ENCODE results near the gene MLXIP.
"Not testable (repeated sequence)": the region's sequence is repeated elsewhere in the genome, so short reads cannot be mapped to it uniquely, and the experiment has no call there.

MLXIP gene

DNA sequence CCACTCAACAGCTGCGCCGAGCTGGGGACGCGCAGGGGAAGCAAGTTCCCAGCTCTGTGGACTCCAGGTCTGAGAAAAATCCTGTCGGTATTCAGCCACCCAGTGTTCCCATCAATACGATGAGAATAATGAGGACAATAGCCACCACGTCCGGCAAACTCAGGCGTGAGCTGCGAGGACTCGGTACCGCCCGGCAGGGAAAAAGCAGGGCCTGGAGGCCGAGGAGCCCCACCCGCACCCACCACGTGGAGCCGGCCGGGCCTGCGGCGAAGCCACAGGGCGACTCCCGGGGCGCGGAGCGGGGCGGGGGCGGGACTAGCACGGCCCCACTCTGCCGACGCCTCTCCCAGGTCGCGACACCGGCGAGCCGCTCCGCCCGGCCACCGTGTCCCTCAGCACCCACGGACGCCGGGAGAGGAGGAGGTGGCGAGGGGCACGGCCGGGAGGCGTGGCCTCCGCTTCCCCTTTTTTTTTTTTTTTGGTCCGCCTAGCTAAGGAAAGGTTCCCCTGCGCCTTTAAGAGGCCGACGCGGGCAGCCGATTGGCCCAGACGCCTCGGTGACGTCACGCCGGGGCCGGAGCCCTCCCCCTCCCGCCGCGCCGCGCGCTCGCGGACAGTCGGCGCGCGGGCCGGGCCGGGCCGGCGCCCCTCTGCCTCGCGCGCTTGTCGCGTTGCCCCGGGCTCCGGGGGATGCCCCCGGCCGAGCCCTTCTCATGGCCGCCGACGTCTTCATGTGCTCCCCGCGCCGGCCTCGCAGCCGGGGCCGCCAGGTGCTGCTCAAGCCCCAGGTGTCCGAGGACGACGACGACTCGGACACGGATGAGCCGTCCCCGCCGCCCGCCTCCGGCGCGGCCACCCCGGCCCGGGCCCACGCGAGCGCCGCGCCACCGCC, at the start of gene MLXIP:
Gene MLXIP (plus strand): TSS at position 616 of the 892 bp plus-strand sequence. CDS start 98 bp downstream, at position 714.
- Mint-ChIP-seq H3K27ac (peak within 1 kb of the TSS; percentile 91), H3K36me3 (ENCODE audit: low read depth) (peaks cover 27% of the 10 kb centered on the region), H3K9me3 (no peaks in the 10 kb centered on the region), H3K27me3 (no peaks in the 10 kb centered on the region), H3K4me1 (ENCODE audit: low read depth) (peaks cover 60% of the 10 kb centered on the region), H3K4me3 (peak within 1 kb of the TSS; percentile 91)
- DNase-seq = peak; percentile 92

GRCh38 chr12:122028905-122029560, 49.5 kb upstream of the MLXIP start:
- H3K36me3 Mint-ChIP-seq (ENCODE audit: low read depth) = no peaks in the 10 kb centered on the region
- no peak overlapping the region for H3K4me3 Mint-ChIP-seq
- DNase-seq = peak; percentile 67
- H3K27ac Mint-ChIP-seq = peak overlapping the region; percentile 63
- H3K9me3 Mint-ChIP-seq = no peaks in the 10 kb centered on the region
- H3K27me3 Mint-ChIP-seq = peaks cover 15% of the 10 kb centered on the region
- peaks cover 16% of the 10 kb centered on the region for H3K4me1 Mint-ChIP-seq (ENCODE audit: low read depth)

DNA sequence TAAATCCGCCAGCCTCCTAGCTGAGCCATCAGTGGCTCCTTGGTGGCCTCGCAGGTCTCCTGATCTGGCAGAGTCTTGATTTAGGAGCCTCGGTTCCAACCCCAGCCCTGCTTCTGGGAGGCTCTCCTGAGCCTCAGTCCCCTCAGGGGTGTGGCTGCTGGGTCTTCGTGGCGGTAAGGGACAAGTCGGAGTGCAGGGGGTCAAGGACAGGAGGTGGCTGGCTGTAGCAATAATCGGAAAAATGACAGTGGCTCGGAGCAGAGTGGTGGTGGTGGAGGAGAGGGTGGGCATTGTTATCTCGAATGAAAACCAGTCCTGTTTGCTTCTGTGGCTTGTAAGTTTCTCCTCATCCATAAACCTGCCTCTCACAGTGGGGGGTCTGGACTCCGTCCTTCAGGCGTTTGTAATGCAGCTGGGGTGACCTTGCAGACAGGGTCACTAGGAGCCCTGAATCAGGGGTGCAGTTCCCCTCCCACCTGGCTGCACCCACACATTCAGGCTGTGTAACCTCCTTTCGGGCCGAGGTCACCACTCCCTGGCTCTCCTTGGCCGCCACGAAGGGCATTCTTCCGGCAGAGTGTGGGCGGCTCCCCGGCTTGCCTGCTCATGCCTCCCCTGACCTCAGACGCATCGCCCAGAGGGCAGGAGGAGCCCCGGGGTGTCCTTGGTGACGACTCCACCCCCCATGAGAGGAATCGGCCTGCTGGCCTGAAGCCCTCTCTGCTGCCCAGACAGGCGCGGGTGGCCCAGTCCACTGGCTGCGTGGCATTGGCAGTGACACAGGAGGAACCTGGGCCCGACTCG, 48.7 kb upstream of the MLXIP start:
- no peaks in the 10 kb centered on the region for H3K9me3 Mint-ChIP-seq
- no peak for DNase-seq
- no peak overlapping the region for H3K4me3 Mint-ChIP-seq
- H3K36me3 Mint-ChIP-seq (ENCODE audit: low read depth) = peaks cover 2% of the 10 kb centered on the region
- H3K27me3 Mint-ChIP-seq = peaks cover 15% of the 10 kb centered on the region
- peak overlapping the region; percentile 55 for H3K27ac Mint-ChIP-seq
- peaks cover 16% of the 10 kb centered on the region for H3K4me1 Mint-ChIP-seq (ENCODE audit: low read depth)

- H3K27me3 Mint-ChIP-seq = peaks cover 15% of the 10 kb centered on the region
- peaks cover 8% of the 10 kb centered on the region for H3K36me3 Mint-ChIP-seq (ENCODE audit: low read depth)
- peaks cover 16% of the 10 kb centered on the region for H3K4me1 Mint-ChIP-seq (ENCODE audit: low read depth)
- no peak overlapping the region for H3K27ac Mint-ChIP-seq
- no peaks in the 10 kb centered on the region for H3K9me3 Mint-ChIP-seq
- DNase-seq = no peak
- H3K4me3 Mint-ChIP-seq = no peak overlapping the region
Observed at GRCh38 chr12:122030424-122031035, 48.0 kb upstream of the MLXIP start.

DNA sequence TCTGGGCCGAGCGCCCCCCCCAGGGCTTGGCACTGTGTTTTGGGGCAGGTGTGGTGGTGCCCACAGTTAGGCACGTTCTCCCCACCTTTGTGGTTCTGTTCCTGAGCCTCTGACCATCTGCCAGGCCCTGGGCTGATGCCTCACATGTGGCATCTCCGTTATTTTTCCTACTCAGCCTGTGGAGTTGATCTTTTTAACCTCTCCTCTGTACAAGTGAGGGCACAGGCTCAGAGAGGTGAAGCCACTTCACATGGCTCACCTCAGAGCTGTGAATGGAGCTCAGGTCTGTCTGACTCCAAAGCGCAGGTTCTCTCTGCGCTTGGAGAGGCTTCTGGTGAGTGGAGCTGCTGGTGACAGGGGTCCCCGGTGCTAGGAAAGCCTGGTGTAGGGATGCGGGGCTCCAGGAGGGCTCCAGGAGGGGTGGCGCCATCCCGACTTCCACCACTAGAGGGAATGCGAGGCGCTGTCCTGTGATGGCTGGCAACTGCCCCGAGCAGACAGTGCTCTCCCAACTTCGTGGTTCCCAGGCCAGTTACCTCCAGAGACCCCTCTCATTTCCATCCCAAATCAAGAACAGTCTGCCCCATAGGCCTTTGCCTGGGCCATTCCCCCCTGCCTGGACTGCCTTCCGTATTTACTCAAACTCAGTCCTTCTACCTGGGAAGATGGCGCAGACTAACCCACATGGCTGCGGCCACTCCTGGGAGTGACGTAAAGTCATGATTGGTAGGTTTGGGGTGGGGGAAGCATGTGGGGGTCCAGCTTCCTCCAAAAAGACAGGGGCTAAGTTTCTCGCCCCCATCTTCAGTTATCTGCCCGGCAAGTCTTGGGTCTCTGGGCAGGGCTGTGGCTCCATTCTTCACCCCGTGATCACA, 47.0 kb upstream of the MLXIP start:
- DNase-seq = peak; percentile 78
- no peak overlapping the region for H3K27ac Mint-ChIP-seq
- peaks cover 15% of the 10 kb centered on the region for H3K27me3 Mint-ChIP-seq
- H3K4me1 Mint-ChIP-seq (ENCODE audit: low read depth) = peaks cover 16% of the 10 kb centered on the region
- no peak overlapping the region for H3K4me3 Mint-ChIP-seq
- H3K9me3 Mint-ChIP-seq = no peaks in the 10 kb centered on the region
- H3K36me3 Mint-ChIP-seq (ENCODE audit: low read depth) = peaks cover 13% of the 10 kb centered on the region

GRCh38 chr12:122032580-122032979, 46.0 kb upstream of the MLXIP start:
- no peak for DNase-seq
- H3K9me3 Mint-ChIP-seq = no peaks in the 10 kb centered on the region
- peaks cover 17% of the 10 kb centered on the region for H3K36me3 Mint-ChIP-seq (ENCODE audit: low read depth)
- no peak overlapping the region for H3K27ac Mint-ChIP-seq
- peaks cover 11% of the 10 kb centered on the region for H3K27me3 Mint-ChIP-seq
- H3K4me3 Mint-ChIP-seq = no peak overlapping the region
- H3K4me1 Mint-ChIP-seq (ENCODE audit: low read depth) = peaks cover 16% of the 10 kb centered on the region

DNA sequence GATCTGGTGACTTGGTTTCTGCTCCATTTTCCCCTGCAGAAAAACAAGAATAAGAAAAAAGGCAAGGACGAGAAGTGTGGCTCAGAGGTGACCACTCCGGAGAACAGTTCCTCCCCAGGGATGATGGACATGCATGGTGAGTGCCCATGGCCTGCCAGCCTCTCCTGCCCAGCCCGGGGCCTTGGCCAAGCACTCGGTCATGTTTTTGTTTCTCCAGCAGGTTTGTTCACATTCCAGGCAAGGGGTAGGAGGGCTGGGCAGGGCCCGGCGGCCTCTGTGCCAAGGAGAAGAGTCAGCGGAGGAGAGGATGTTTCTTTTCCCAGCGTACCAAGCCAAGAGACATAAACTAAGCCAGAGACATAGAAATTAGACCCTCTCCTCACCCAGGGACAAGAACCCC, 43.3 kb upstream of the MLXIP start:
- Mint-ChIP-seq H3K4me1 (ENCODE audit: low read depth) (no peaks in the 10 kb centered on the region), H3K27ac (no peak overlapping the region), H3K4me3 (no peak overlapping the region), H3K36me3 (ENCODE audit: low read depth) (peaks cover 17% of the 10 kb centered on the region), H3K27me3 (no peaks in the 10 kb centered on the region), H3K9me3 (no peaks in the 10 kb centered on the region)
- DNase-seq = no peak

GRCh38 chr12:122036153-122036552, 42.4 kb upstream of the MLXIP start:
- Mint-ChIP-seq H3K4me3 (no peak overlapping the region), H3K36me3 (ENCODE audit: low read depth) (peaks cover 17% of the 10 kb centered on the region), H3K4me1 (ENCODE audit: low read depth) (no peaks in the 10 kb centered on the region), H3K27me3 (no peaks in the 10 kb centered on the region), H3K9me3 (no peaks in the 10 kb centered on the region), H3K27ac (no peak overlapping the region)
- DNase-seq = no peak

GRCh38 chr12:122040579-122041386, 37.8 kb upstream of the MLXIP start:
- H3K36me3 Mint-ChIP-seq (ENCODE audit: low read depth) = peaks cover 21% of the 10 kb centered on the region
- H3K4me3 Mint-ChIP-seq = no peak overlapping the region
- no peak for DNase-seq
- H3K9me3 Mint-ChIP-seq = no peaks in the 10 kb centered on the region
- no peaks in the 10 kb centered on the region for H3K27me3 Mint-ChIP-seq
- no peak overlapping the region for H3K27ac Mint-ChIP-seq
- no peaks in the 10 kb centered on the region for H3K4me1 Mint-ChIP-seq (ENCODE audit: low read depth)

- not testable (repeated sequence) for H3K4me1 Mint-ChIP-seq (ENCODE audit: low read depth); DNase-seq; H3K9me3 Mint-ChIP-seq; H3K27ac Mint-ChIP-seq; H3K4me3 Mint-ChIP-seq; H3K27me3 Mint-ChIP-seq
- H3K36me3 Mint-ChIP-seq (ENCODE audit: low read depth) = peaks cover 20% of the 10 kb centered on the region
Observed at GRCh38 chr12:122041458-122041857, 37.1 kb upstream of the MLXIP start.

GRCh38 chr12:122042910-122043309, 35.6 kb upstream of the MLXIP start:
- Mint-ChIP-seq H3K36me3 (ENCODE audit: low read depth) (peaks cover 15% of the 10 kb centered on the region), H3K4me1 (ENCODE audit: low read depth) (no peaks in the 10 kb centered on the region), H3K27ac (no peak overlapping the region), H3K9me3 (no peaks in the 10 kb centered on the region), H3K27me3 (no peaks in the 10 kb centered on the region), H3K4me3 (no peak overlapping the region)
- DNase-seq = no peak

DNA sequence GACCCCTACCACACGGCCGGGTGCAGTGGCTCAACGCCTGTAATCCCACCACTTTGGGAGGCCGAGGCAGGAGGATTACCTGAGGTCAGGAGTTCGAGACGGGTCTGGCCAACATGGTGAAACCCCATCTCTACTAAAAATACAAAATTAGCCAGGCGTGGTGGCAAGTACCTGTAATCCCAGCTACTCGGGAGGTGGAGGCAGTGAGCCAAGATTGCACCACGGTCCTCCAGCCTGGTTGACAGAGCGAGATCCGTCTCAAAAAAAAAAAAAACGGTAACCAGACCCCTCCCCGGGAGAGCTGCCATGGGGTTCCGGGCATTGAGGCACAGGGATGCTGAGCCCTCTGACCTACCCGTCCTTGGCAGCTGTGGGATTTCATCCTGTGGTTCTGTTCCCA, 35.1 kb upstream of the MLXIP start:
- Mint-ChIP-seq H3K27ac (no peak overlapping the region), H3K9me3 (no peaks in the 10 kb centered on the region), H3K4me3 (no peak overlapping the region), H3K4me1 (ENCODE audit: low read depth) (no peaks in the 10 kb centered on the region), H3K27me3 (no peaks in the 10 kb centered on the region), H3K36me3 (ENCODE audit: low read depth) (peaks cover 15% of the 10 kb centered on the region)
- no peak for DNase-seq

- Mint-ChIP-seq H3K9me3 (no peaks in the 10 kb centered on the region), H3K27ac (no peak overlapping the region), H3K36me3 (ENCODE audit: low read depth) (peaks cover 15% of the 10 kb centered on the region), H3K4me3 (no peak overlapping the region), H3K4me1 (ENCODE audit: low read depth) (no peaks in the 10 kb centered on the region), H3K27me3 (no peaks in the 10 kb centered on the region)
- DNase-seq = no peak
Observed at GRCh38 chr12:122045262-122045661, 33.3 kb upstream of the MLXIP start.

All from activated T-cell treated with anti-CD3 and anti-CD28 coated beads, Interleukin-2, amount 50 U/mL, for 24 hours (primary cell).